ENCODE data around the gene THUMPD2. TPM values are rescaled to one million over a fixed set of nuclear protein-coding genes. Genes with fewer than 3 reads are reported as not detected.

THUMPD2 gene
- total RNA-seq, 1 donor from 2014 or later, result 10.0 TPM

DNA sequence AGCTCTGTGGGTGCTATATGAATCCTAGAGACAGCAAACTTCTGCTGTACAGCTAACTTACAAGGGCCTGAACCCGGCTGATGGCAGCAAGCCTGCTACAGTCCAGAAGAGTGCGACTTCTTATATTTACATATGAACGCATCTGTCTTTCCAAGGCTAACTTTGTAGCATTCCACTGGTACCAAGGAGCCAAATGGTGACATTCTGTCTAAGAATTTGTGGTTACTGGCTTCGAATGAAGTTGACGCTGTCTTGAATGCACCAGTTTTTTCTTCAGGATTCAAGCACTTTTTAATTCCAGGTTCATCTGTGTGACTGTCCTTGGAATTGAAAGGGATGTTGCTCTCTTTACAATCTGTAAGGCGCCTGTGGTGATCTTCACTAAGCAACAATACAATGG, 42.4 kb downstream of the THUMPD2 start:
- no peak for ATAC-seq
- Histone ChIP-seq H3K27me3 (ENCODE audit: low read depth) (no peaks in the 10 kb centered on the region), H3K4me3 (no peak overlapping the region), H3K27ac (no peak overlapping the region), H3K36me3 (peaks cover 60% of the 10 kb centered on the region), H3K9me3 (no peaks in the 10 kb centered on the region), H3K4me1 (no peaks in the 10 kb centered on the region)
- TF ChIP-seq, protein P1, sequence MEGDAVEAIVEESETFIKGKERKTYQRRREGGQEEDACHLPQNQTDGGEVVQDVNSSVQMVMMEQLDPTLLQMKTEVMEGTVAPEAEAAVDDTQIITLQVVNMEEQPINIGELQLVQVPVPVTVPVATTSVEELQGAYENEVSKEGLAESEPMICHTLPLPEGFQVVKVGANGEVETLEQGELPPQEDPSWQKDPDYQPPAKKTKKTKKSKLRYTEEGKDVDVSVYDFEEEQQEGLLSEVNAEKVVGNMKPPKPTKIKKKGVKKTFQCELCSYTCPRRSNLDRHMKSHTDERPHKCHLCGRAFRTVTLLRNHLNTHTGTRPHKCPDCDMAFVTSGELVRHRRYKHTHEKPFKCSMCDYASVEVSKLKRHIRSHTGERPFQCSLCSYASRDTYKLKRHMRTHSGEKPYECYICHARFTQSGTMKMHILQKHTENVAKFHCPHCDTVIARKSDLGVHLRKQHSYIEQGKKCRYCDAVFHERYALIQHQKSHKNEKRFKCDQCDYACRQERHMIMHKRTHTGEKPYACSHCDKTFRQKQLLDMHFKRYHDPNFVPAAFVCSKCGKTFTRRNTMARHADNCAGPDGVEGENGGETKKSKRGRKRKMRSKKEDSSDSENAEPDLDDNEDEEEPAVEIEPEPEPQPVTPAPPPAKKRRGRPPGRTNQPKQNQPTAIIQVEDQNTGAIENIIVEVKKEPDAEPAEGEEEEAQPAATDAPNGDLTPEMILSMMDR (IDR thresholded peaks at IDR 0.05), result no peak
- no peak for DNase-seq
- intact Hi-C loops (cut with DNase I), result no loop called here

DNA sequence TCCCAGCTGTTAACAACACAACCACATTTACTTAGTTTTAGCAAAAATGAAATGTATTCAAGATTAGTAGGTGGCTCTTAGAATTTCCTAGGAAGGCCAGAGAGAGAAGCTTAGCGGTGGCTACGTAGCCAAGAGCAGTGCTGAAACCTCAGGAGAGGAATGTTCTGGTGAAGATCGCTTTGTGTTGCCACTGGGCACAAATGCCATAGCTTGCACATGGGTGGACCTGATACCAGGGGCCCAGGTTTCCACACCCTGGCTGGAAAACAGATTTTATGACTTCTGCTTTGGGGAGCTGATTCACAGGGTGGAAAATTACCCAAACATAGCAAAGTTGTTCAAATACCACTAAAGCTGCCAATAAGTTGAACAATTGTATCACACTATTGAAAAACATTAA, 43.4 kb downstream of the THUMPD2 start:
- H3K36me3 ChIP-seq, result peaks cover 50% of the 10 kb centered on the region
- intact Hi-C loops (cut with DNase I), result no loop called here

DNA sequence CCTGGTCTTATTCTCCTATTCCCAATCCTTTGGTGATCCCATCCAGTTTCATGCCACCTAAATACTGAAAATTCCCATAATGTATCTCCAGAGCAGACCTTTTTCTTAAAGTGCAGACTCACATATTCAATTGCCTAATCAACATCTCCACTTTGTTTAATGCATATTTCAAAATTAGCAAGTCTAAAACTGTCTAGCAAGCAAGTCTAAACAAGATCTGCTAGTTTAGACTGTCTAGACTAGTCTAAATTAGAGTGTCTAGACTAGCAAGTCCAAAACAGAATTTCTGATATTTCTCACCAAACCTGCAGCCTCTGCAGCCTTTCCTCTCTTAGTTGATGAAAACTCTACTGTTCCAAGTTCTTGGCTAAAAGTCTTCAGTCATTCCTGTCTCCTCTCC, 44.6 kb downstream of the THUMPD2 start:
- Histone ChIP-seq H3K27ac (no peak overlapping the region), H3K9me3 (no peaks in the 10 kb centered on the region), H3K4me1 (no peaks in the 10 kb centered on the region), H3K27me3 (ENCODE audit: low read depth) (no peaks in the 10 kb centered on the region), H3K36me3 (peaks cover 38% of the 10 kb centered on the region), H3K4me3 (no peak overlapping the region)
- TF ChIP-seq, protein P1 (IDR thresholded peaks at IDR 0.05), result no peak
- no peak for DNase-seq
- intact Hi-C loops (cut with DNase I), result no loop called here
- no peak for ATAC-seq

More for the DNA sequence above, 43.4 kb downstream of the THUMPD2 start:
- Histone ChIP-seq H3K9me3 (no peaks in the 10 kb centered on the region), H3K4me3 (no peak overlapping the region), H3K27ac (no peak overlapping the region), H3K27me3 (ENCODE audit: low read depth) (no peaks in the 10 kb centered on the region), H3K4me1 (no peaks in the 10 kb centered on the region)
- TF ChIP-seq, protein P1 (IDR thresholded peaks at IDR 0.05), result no peak
- ATAC-seq (no peak), DNase-seq (no peak)

DNA sequence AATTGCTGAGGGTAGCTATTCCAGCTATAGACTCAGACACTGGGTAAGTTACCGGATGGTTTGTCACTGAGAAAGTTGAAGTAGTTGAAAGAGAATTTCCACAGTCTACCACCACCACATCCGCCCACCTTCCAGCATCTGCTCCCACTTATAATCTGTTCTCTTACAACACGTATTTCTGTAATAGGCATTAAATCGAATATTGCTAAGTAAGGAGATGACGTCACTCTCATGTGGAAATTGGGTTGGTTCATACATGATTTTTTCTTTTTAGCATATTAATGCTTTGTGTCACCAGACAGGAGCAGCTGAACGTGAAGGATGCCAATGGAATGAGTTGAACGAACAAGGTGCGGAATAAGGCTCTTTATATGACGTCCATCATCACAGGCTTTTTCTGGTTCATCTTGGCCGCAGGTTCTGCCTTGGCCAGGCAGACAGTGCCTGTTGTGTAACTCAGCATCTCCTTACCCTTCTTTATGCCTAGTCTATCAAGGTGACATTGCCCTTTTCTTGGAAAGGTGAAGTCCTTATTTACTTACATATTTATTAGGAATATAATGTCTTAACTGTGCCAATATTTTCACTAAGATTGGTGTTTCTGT, 45.9 kb downstream of the THUMPD2 start:
- no peaks in the 10 kb centered on the region for H3K27me3 ChIP-seq (ENCODE audit: low read depth)
- intact Hi-C loops (cut with DNase I), result no loop called here
- H3K9me3 ChIP-seq, result no peaks in the 10 kb centered on the region
- H3K4me1 ChIP-seq, result no peaks in the 10 kb centered on the region
- peaks cover 34% of the 10 kb centered on the region for H3K36me3 ChIP-seq
- TF ChIP-seq, protein P1 (IDR thresholded peaks at IDR 0.05), result no peak
- H3K4me3 ChIP-seq, result no peak overlapping the region
- H3K27ac ChIP-seq, result no peak overlapping the region
- ATAC-seq (no peak), DNase-seq (no peak)

DNA sequence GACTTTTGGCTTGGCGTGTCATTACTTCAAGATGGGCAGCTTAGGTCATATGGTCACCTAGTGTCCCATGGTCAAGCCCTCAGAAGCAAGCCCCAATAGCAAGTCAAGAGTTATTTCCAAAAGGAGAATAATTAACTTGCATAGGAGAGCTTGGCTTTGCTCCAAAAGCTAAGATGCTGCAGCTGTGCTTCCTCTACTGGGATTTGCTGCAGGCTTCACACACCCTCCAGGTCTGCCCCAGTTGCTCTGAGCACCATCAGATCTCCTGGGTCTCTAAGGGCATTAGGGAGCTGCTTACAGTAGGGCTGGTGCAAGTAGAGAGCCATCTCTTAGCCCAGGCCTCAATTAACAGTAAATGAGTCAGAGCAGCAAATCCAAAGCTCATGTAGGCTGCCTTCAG, 46.6 kb downstream of the THUMPD2 start:
- intact Hi-C loops (cut with DNase I), result no loop called here
- Histone ChIP-seq H3K4me3 (no peak overlapping the region), H3K36me3 (peaks cover 32% of the 10 kb centered on the region), H3K27ac (no peak overlapping the region), H3K27me3 (ENCODE audit: low read depth) (no peaks in the 10 kb centered on the region), H3K9me3 (no peaks in the 10 kb centered on the region), H3K4me1 (no peaks in the 10 kb centered on the region)
- DNase-seq, result no peak
- ATAC-seq, result peak in 1 of 2 donors; percentile 23
- TF ChIP-seq, protein P1 (IDR thresholded peaks at IDR 0.05), result no peak

Data from lower lobe of right lung (tissue), 2 donors.